Left lobe of liver (tissue), 2 donors: ENCODE results near the gene USP34. TPM values are rescaled to one million over a fixed set of nuclear protein-coding genes. Genes with fewer than 3 reads are reported as not detected.
"Not testable (repeated sequence)": the region's sequence is repeated elsewhere in the genome, so short reads cannot be mapped to it uniquely, and the experiment has no call there.

ENCODE experiments used
- ATAC-seq: fragments of 200-7000 bp; cut with Tn5 transposase; one replicate; pipeline ENCODE4 v1.9.1; 2020; ENCODE audit warnings: mild to moderate bottlenecking, moderate library complexity
- DNase-seq: peaks from one replicate; pipeline ENCODE4 v3.0.0-alpha.2; 2020; ENCODE audit warnings: low spot score
- total RNA-seq: library from RNA; stranded (reverse); gene quantifications from one replicate; pipeline ENCODE4 v1.2.1, GENCODE V29; 2021
- donor health status: DM: no; HTN: no; CAD: no; lungs with moderate emphysema.
- donor health status: DM: no; HTN: yes; CAD: no.

Gene USP34
- total RNA-seq, 1 donor from 2014 or later, result 37.0 TPM

DNA sequence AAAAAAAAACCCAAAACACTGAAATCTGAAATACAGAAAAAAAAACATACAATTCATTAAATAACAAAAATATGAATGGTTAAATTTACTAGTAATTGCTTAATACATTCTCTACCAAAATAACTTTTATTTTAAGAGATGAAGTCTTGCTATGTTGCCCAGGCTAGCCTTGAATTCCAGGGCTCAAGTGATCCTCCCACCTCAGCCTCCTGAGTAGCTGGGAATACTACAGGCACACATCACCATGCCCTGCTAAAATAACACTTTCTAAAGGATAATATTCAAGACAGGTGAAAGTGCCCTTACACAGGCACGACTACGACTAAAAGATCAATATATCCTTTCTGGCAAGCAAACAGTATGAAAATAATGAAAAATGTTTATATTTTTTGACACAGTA lies 9.5 kb downstream of the USP34 start:
- DNase-seq (no peak), ATAC-seq (no peak)

- DNase-seq, result no peak
- ATAC-seq, result no peak
Measured at GRCh38 chr2:61460163-61460562, 10.7 kb downstream of the USP34 start.

GRCh38 chr2:61456746-61457420 lies 14.0 kb downstream of the USP34 start:
- DNase-seq (no peak), ATAC-seq (no peak)

GRCh38 chr2:61456070-61456745 lies 14.7 kb downstream of the USP34 start:
- no peak for DNase-seq
- ATAC-seq, result peak; percentile 72

GRCh38 chr2:61454972-61455371 lies 15.9 kb downstream of the USP34 start:
- not testable (repeated sequence) for DNase-seq, ATAC-seq

- ATAC-seq (no peak), DNase-seq (no peak)
Measured at GRCh38 chr2:61454383-61454782, 16.5 kb downstream of the USP34 start.

DNA sequence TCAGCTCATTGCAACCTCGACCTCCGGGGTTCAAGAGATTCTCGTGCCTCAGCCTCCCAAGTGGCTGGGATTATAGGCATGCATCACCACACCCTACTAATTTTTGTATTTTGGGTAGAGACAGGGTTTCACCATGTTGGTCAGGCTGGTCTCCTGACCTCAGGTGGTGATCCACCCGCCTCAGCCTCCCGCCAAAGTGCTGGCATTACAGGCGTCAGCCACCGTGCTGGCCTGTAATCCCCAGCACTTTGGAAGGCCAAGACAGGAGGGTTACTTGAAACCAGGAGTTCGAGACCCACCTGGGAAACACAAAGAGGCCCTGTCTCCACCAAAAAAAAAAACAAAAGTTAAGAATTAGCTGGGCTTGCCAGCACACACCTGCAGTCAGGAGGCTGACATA lies 18.5 kb downstream of the USP34 start:
- ATAC-seq, result no peak

DNA sequence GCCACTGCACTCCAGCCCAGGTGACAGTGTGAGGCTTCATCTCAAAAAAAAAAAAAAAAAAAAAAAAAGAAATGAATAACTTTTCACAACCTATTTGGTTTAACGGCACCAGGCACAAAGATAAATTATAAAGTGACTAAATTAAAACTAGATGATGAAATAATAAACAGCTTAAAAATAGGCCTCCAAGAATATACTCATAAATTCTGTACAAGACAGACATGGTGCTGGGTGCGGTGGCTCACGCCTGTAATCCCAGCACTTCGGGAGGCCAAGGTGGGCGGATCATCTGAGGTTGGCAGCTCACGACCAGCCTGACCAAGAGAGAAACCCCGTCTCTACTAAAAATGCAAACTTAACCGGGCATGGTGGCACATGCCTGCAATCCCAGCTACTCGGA lies 19.7 kb downstream of the USP34 start:
- ATAC-seq, result no peak
- DNase-seq, result no peak

More for the DNA sequence above, 18.5 kb downstream of the USP34 start:
- DNase-seq, result no peak

DNA sequence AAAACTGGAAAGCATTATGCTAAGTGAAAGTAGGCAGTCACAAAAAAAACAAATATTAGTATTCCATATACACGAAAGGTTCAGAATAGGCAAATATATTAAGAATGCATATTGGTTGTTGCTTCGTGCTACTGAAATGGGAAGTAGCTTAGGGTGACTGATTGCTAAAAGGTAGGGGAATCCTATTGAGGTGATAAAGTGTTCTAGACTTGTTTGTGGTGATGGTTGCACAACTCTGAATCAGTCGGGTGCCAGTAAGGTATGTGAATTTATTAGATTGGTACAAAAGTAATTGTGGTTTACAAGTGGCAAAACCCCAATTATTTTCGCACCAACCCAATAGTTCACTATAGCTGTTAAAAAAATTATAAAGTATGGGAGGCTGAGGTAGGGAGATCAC lies 20.7 kb downstream of the USP34 start:
- no peak for DNase-seq
- peak; percentile 78 for ATAC-seq

- ATAC-seq, result no peak
- no peak for DNase-seq
Measured at GRCh38 chr2:61448229-61448628, 22.7 kb downstream of the USP34 start.

DNA sequence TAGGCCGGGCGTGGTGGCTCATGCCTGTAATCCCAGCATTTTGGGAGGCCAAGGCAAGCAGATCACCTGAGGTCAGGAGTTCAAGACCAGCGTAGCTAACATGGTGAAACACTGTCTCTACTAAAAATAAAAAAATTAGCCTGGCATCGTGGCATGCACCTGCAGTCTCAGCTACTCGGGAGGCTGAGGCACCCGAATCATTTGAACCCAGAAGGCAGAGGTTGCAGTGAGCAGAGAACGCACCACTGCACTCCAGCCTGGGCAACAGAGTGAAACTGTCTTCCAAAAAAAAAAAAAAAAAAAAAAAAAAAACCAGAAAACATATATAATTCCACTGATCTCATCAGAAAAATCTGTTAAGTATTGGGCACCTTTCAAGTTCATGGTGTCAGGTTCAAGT lies 23.9 kb downstream of the USP34 start:
- DNase-seq, ATAC-seq: not testable (repeated sequence)

GRCh38 chr2:61443342-61444041 lies 27.4 kb downstream of the USP34 start:
- DNase-seq (no peak), ATAC-seq (peak; percentile 60)

DNA sequence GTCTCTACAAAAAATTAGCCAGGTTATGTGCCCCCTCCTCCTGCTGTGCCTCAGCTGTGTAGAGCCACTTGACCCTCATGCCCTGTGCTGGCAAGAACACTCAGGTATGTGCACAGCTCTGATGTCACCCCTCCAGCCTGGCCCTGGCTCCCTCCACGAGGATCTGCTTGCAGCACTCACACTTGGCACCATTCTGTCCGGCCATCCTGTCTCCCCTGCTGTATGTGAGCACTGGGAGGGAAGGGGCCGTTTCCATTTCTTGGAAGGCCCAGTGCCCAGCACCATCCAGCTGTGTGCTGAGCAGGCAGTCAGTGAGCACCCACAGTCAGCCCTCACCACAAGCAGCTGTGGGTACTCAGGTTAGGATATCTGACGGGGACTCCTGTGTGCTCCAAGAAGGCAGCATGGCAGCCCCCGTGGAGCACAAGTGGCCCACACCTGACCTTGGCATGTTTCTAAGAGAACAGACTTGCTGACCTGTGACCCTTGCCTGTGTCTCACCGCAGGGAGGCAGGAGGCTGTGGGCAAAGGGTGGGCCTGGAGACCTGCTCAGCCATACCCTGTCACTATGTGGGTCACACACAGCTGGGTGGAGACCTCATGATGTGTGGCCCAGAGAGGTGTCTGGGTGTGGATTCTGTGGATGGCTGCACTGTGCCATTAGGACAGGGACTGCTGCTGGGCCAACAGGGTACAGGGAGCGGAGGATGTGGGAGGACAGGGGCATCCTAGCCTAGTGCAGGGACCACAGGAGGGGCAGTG lies 31.5 kb downstream of the USP34 start:
- no peak for DNase-seq
- peak; percentile 61 for ATAC-seq

DNA sequence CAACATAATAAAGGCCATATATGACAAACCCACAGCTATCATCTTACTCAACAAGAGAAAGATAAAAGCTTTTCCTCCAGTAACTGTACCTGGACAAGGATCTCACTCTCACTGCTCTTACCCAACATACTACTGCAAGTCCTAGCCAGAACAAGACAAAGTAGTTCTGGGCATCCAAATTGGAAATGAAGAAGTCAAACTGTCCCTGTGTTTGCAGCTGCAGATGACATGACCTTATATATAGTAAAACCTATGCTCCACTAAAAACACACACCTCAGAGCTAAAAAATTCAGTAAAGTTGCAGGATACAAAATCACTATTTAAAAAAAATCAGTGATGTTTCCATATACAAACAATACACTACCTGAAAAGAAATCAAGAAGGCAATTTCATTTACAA lies 32.2 kb downstream of the USP34 start:
- ATAC-seq, result no peak
- DNase-seq, result no peak

DNA sequence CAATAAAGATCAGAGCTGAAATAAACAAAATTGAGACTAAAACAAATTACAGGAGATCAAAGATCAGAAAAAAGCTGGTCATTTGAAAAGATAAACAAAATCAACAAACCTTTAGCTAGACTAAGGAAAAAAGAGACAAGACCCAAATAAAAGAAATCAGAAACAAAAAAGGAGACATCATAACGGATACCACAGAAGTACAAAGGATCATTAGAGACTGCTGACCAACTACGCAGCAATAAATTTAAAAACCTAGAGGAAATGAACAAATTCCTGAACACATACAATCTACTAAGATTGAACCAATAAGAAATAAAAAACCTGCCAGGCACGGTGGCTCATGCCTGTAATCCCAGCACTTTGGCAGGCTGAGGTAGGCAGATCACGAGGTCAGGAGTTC lies 33.7 kb downstream of the USP34 start:
- ATAC-seq (no peak), DNase-seq (no peak)

- ATAC-seq (peak; percentile 68), DNase-seq (no peak)
Measured at GRCh38 chr2:61436092-61436491, 34.8 kb downstream of the USP34 start.

GRCh38 chr2:61435291-61435690 lies 35.6 kb downstream of the USP34 start:
- no peak for ATAC-seq
- no peak for DNase-seq

GRCh38 chr2:61434314-61434713 lies 36.6 kb downstream of the USP34 start:
- ATAC-seq, result peak; percentile 77
- DNase-seq, result peak; percentile 63

DNA sequence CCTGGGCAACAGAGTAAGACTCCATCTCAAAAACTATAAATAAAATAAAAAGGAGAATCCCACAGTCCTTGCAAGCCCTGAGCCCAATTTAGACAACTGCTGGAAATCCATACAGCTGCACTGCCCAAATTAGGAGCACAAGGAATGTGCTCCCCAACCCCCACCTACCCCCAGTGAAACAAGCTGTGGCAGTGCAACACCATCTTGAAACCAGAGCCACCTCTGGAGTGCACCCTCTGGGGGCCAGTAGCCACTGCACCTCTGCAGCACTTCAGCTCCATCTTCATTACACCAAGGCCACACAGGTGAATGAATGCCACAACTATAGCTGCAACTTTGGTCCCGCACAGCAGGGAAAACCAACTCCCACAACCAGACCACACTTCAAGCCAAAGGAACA lies 37.3 kb downstream of the USP34 start:
- DNase-seq (no peak), ATAC-seq (no peak)

GRCh38 chr2:61432990-61433389 lies 37.9 kb downstream of the USP34 start:
- ATAC-seq (no peak), DNase-seq (no peak)

- no peak for ATAC-seq
- DNase-seq, result no peak
Measured at GRCh38 chr2:61431345-61431744, 39.5 kb downstream of the USP34 start.
